ENCODE results near the gene ARID1A.

ARID1A gene

DNA sequence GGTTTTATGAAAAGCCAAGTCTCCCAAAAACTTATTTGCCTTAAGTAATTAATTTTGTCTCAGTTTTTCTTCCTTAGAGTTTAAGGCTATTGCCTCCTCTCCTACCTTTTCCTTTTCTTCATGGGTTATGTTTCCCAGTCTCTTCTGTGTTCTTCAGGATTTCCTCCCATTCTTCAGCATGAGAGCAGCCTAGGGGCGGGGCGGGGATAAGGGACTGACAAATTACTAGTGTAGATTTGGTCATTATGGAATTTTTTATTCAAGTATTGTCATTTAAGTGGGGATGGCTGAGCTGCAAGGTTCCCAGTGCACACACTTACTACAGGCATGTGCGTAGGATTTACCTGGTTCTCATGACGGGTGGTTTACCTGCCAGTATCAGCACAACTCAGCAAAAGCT lies 56.7 kb downstream of the ARID1A start:
- in situ Hi-C loops (cut with HindIII; ENCODE audit: low sequenced_read_pairs): no loop called here
- no peak for DNase-seq (ENCODE audit: low read depth)
- TF ChIP-seq, protein P1, sequence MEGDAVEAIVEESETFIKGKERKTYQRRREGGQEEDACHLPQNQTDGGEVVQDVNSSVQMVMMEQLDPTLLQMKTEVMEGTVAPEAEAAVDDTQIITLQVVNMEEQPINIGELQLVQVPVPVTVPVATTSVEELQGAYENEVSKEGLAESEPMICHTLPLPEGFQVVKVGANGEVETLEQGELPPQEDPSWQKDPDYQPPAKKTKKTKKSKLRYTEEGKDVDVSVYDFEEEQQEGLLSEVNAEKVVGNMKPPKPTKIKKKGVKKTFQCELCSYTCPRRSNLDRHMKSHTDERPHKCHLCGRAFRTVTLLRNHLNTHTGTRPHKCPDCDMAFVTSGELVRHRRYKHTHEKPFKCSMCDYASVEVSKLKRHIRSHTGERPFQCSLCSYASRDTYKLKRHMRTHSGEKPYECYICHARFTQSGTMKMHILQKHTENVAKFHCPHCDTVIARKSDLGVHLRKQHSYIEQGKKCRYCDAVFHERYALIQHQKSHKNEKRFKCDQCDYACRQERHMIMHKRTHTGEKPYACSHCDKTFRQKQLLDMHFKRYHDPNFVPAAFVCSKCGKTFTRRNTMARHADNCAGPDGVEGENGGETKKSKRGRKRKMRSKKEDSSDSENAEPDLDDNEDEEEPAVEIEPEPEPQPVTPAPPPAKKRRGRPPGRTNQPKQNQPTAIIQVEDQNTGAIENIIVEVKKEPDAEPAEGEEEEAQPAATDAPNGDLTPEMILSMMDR (IDR thresholded peaks at IDR 0.05; ENCODE audit: low read depth, low read length, missing control alignments): no peak
- H3K4me3 ChIP-seq (ENCODE audit: low read depth, low read length): no peak overlapping the region

DNA sequence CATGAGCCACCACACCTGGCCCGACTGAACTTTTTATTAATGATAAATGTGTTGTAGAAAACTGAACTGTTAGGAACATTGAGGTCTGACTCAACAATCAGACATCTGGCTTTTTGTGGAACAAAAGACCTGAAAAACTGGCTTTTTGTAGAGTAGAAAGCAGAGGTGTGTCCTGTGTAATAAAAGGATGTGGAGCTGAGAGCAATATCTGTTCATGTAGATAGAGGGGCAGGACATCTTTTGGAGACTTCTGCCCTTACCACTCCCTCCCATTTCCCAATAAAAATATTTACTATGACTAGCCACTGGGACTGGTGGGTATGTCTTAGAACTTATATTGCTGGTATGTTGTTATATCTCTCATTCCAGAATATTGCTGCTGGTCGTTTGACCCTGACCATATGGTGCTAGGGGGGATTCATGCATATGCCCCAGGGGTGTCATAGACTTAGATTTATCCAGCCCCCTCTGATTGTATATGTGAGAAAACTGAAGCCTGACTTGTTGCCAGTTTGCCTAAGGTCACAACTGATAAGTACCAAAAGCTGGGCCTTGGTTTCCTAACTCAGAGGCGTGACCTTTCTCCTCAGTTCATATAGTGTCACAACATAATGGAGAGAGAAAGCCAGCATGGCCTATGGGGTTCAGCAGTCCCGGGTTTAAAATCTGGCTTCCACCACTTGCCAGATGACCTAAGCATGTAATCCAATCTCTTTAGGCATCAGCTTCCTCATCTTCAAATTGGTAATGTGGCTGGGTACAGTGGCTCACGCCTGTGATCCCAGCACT lies 58.5 kb downstream of the ARID1A start:
- in situ Hi-C loops (cut with HindIII; ENCODE audit: low sequenced_read_pairs): no loop called here
- TF ChIP-seq, protein P1 (IDR thresholded peaks at IDR 0.05; ENCODE audit: low read depth, low read length, missing control alignments): no peak
- no peak for DNase-seq (ENCODE audit: low read depth)
- no peak overlapping the region for H3K4me3 ChIP-seq (ENCODE audit: low read depth, low read length)

DNA sequence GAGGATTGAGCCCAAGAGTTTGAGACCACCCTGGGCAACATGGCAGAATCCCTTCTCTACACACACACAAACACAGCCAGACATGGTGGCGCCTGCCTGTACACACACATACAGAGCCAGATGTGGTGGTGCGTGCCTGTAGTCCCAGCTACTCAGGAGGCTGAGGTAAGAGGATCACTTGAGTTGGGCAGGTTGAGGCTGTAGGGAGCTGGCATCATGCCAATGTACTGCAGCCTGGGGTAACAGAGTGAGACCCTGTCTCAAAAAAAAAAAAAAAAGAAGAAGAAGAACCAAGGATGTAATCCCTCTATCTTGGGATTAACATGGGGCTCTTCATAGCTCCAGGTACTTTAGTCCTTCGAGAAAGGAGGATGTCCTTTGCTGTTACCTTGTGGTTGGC lies 62.5 kb downstream of the ARID1A start:
- no peak for DNase-seq (ENCODE audit: low read depth)
- TF ChIP-seq, protein P1 (IDR thresholded peaks at IDR 0.05; ENCODE audit: low read depth, low read length, missing control alignments): no peak
- in situ Hi-C loops (cut with HindIII; ENCODE audit: low sequenced_read_pairs): no loop called here
- H3K4me3 ChIP-seq (ENCODE audit: low read depth, low read length): no peak overlapping the region

DNA sequence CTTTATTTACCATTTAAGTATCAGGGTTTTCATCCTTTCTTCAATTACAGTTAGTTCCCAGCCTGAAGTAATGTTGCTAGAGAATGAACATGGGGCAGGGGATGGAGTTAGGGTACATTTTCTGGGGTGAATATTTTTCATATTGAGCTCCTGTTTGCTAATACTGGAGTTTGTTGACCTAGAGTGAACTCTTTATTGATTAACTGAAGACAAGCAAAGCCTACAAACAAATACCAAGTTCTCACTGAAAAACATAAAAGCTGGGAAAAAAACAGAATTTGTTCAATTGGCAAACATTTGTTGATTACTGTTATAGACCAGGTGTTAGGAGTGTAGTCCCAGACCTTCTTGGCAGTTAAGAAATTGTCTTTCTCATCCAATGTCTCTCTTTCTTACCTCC lies 63.7 kb downstream of the ARID1A start:
- in situ Hi-C loops (cut with HindIII; ENCODE audit: low sequenced_read_pairs): no loop called here
- TF ChIP-seq, protein P1 (IDR thresholded peaks at IDR 0.05; ENCODE audit: low read depth, low read length, missing control alignments): no peak

DNA sequence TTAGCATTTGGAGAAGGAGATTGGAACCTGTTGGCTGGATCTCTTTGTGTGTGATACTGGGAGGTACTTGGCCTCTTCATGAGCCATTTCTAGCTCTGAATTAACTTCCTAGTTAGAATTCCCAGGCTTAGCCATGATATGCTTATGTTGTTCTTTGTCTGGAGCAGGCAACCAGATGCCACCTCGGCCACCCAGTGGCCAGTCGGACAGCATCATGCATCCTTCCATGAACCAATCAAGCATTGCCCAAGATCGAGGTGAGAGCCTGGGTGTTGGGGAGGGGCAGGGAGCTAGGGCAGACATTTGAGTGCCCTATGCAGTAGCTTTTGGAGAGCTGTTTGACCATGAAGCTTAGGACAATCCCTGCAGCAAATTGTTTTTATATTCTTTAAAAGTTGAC lies 65.4 kb downstream of the ARID1A start:
- in situ Hi-C loops (cut with HindIII; ENCODE audit: low sequenced_read_pairs): no loop called here
- no peak overlapping the region for H3K4me3 ChIP-seq (ENCODE audit: low read depth, low read length)
- TF ChIP-seq, protein P1 (IDR thresholded peaks at IDR 0.05; ENCODE audit: low read depth, low read length, missing control alignments): no peak
- DNase-seq (ENCODE audit: low read depth): no peak

More for the DNA sequence above, 63.7 kb downstream of the ARID1A start:
- DNase-seq (ENCODE audit: low read depth): no peak
- no peak overlapping the region for H3K4me3 ChIP-seq (ENCODE audit: low read depth, low read length)

DNA sequence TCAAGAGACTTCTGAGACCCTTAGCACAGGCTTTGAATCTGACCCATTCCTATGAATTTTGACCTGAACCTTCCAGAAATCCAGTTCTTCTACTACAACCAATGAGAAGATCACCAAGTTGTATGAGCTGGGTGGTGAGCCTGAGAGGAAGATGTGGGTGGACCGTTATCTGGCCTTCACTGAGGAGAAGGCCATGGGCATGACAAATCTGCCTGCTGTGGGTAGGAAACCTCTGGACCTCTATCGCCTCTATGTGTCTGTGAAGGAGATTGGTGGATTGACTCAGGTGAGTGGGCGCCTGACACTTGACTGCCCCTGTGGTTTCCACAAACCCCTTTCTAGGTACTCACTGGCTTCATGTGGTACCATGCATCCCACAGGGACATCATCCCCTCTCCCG lies 71.9 kb downstream of the ARID1A start:
- no peak overlapping the region for H3K4me3 ChIP-seq (ENCODE audit: low read depth, low read length)
- TF ChIP-seq, protein P1 (IDR thresholded peaks at IDR 0.05; ENCODE audit: low read depth, low read length, missing control alignments): no peak
- in situ Hi-C loops (cut with HindIII; ENCODE audit: low sequenced_read_pairs): no loop called here
- DNase-seq (ENCODE audit: low read depth): no peak
